DOHH2 (cell line): ENCODE results near the gene PROKR2.

ENCODE experiments used
- H3F3A ChIP-seq: fragments of 200-600 bp; sonication (generic), shearing (Covaris generic); 2 replicates; pipeline ENCODE4 v1.6.0; 2016; ENCODE audit warnings: antibody characterized with exemption, mild to moderate bottlenecking; ENCODE audit not compliant: control insufficient read depth, insufficient read depth
- H3K27ac ChIP-seq: fragments of 200-600 bp; sonication (generic); 2 replicates; pipeline ENCODE4 v1.5.1; 2014; ENCODE audit warnings: low read depth, mild to moderate bottlenecking, low read length, moderate library complexity
- H3K27me3 ChIP-seq: fragments of 200-600 bp; sonication (generic); 2 replicates; pipeline ENCODE4 v1.6.1; 2014; ENCODE audit warnings: mild to moderate bottlenecking, low read length, mixed read lengths; ENCODE audit not compliant: control insufficient read depth
- H3K36me3 ChIP-seq: fragments of 200-600 bp; sonication (generic); 2 replicates; pipeline ENCODE4 v1.6.1; 2014; ENCODE audit warnings: mild to moderate bottlenecking, low read length, moderate library complexity, mixed read lengths; ENCODE audit not compliant: control insufficient read depth
- H3K4me1 ChIP-seq: fragments of 200-600 bp; sonication (generic); 2 replicates; pipeline ENCODE4 v1.6.1; 2014; ENCODE audit warnings: mild to moderate bottlenecking, low read length, mixed read lengths; ENCODE audit not compliant: control insufficient read depth
- H3K4me2 ChIP-seq: fragments of 200-600 bp; sonication (generic); 2 replicates; pipeline ENCODE4 v1.6.0; 2014; ENCODE audit warnings: mild to moderate bottlenecking, low read length, moderate library complexity
- H3K4me3 ChIP-seq: fragments of 200-600 bp; sonication (generic); 2 replicates; pipeline ENCODE4 v1.5.1; 2014; ENCODE audit warnings: mild to moderate bottlenecking, low read length, mixed read lengths
- H3K79me2 ChIP-seq: fragments of 200-600 bp; sonication (generic); 2 replicates; pipeline ENCODE4 v1.6.1; 2014; ENCODE audit warnings: mild to moderate bottlenecking, low read length, mixed read lengths; ENCODE audit not compliant: control insufficient read depth
- H3K9me2 ChIP-seq: fragments of 200-600 bp; sonication (generic); replicated peaks from 2 replicates; pipeline ENCODE4 v1.6.1; 2014; ENCODE audit warnings: mild to moderate bottlenecking, low read length, mixed read lengths; ENCODE audit not compliant: control insufficient read depth
- H3K9me3 ChIP-seq: fragments of 200-600 bp; sonication (generic); 2 replicates; pipeline ENCODE4 v1.6.1; 2014; ENCODE audit warnings: antibody characterized with exemption, low read length, mixed read lengths; ENCODE audit not compliant: control insufficient read depth, insufficient read depth
- H4K20me1 ChIP-seq: fragments of 200-600 bp; sonication (generic); 2 replicates; pipeline ENCODE4 v1.6.0; 2014; ENCODE audit warnings: low read depth, mild to moderate bottlenecking, antibody characterized with exemption, low read length, moderate library complexity; ENCODE audit not compliant: control insufficient read depth, insufficient read depth
- CTCF ChIP-seq: fragments of 200-600 bp; sonication (generic); IDR thresholded peaks from one replicate; pipeline ENCODE4 v1.5.1; 2014; ENCODE audit warnings: antibody characterized with exemption, mild to moderate bottlenecking, low read depth, low read length; ENCODE audit not compliant: poor library complexity, severe bottlenecking
- EZH2phosphoT487 ChIP-seq: fragments of 200-600 bp; sonication (generic); IDR thresholded peaks from 2 replicates; pipeline ENCODE4 v1.6.1; 2017; ENCODE audit warnings: borderline replicate concordance, mild to moderate bottlenecking, antibody characterized with exemption, low read length, moderate library complexity, mixed read lengths

PROKR2 gene

GRCh38 chr20:5327356-5327755, 10.6 kb upstream of the PROKR2 start:
- Histone ChIP-seq H3K9me3 (no peaks in the 10 kb centered on the region), H4K20me1 (no peaks in the 10 kb centered on the region), H3K4me1 (no peaks in the 10 kb centered on the region), H3K79me2 (no peaks in the 10 kb centered on the region), H3F3A (no peaks in the 10 kb centered on the region), H3K27ac (no peak overlapping the region), H3K27me3 (peaks cover 3% of the 10 kb centered on the region; the same call in 1 of the 2 replicates), H3K4me3 (no peak overlapping the region), H3K9me2 (no peaks in the 10 kb centered on the region), H3K36me3 (no peaks in the 10 kb centered on the region), H3K4me2 (no peak overlapping the region)
- TF ChIP-seq EZH2phosphoT487 (no peak), CTCF (no peak)

GRCh38 chr20:5315807-5316187, 957 bp downstream of the PROKR2 start:
- no peak overlapping the region for H3K27ac ChIP-seq

GRCh38 chr20:5313916-5314315, 2.8 kb downstream of the PROKR2 start:
- H3K9me2 ChIP-seq = no peaks in the 10 kb centered on the region
- no peaks in the 10 kb centered on the region for H3K4me1 ChIP-seq
- no peak overlapping the region for H3K4me3 ChIP-seq
- no peaks in the 10 kb centered on the region for H4K20me1 ChIP-seq
- no peaks in the 10 kb centered on the region for H3K27me3 ChIP-seq
- no peaks in the 10 kb centered on the region for H3K9me3 ChIP-seq
- H3K36me3 ChIP-seq = no peaks in the 10 kb centered on the region
- H3K27ac ChIP-seq = no peak overlapping the region
- H3K79me2 ChIP-seq = no peaks in the 10 kb centered on the region
- H3F3A ChIP-seq = no peaks in the 10 kb centered on the region
- TF ChIP-seq EZH2phosphoT487 = no peak
- TF ChIP-seq CTCF = no peak
- no peak overlapping the region for H3K4me2 ChIP-seq

More at GRCh38 chr20:5315807-5316187, 957 bp downstream of the PROKR2 start:
- no peaks in the 10 kb centered on the region for H3K27me3 ChIP-seq
- no peaks in the 10 kb centered on the region for H3K4me1 ChIP-seq
- no peaks in the 10 kb centered on the region for H4K20me1 ChIP-seq
- no peaks in the 10 kb centered on the region for H3K9me2 ChIP-seq
- TF ChIP-seq EZH2phosphoT487 (no peak), CTCF (no peak)
- no peaks in the 10 kb centered on the region for H3K9me3 ChIP-seq
- no peaks in the 10 kb centered on the region for H3K79me2 ChIP-seq
- no peaks in the 10 kb centered on the region for H3F3A ChIP-seq
- no peak overlapping the region for H3K4me3 ChIP-seq
- H3K36me3 ChIP-seq = no peaks in the 10 kb centered on the region
- no peak overlapping the region for H3K4me2 ChIP-seq

- Histone ChIP-seq H3K4me3 (no peak overlapping the region), H3K27ac (no peak overlapping the region), H3F3A (no peaks in the 10 kb centered on the region), H3K36me3 (no peaks in the 10 kb centered on the region), H3K4me1 (no peaks in the 10 kb centered on the region), H3K9me2 (no peaks in the 10 kb centered on the region), H4K20me1 (no peaks in the 10 kb centered on the region), H3K9me3 (no peaks in the 10 kb centered on the region), H3K27me3 (no peaks in the 10 kb centered on the region), H3K4me2 (no peak overlapping the region), H3K79me2 (no peaks in the 10 kb centered on the region)
- no peak for TF ChIP-seq CTCF
- TF ChIP-seq EZH2phosphoT487 = no peak
Measured at GRCh38 chr20:5312518-5312917, 4.2 kb downstream of the PROKR2 start.
